K562 (cell line): ENCODE results near the gene BSN. TPM values are rescaled to one million over a fixed set of nuclear protein-coding genes. Genes with fewer than 3 reads are reported as not detected.

Source experiments
- BCLAF1 ChIP-seq, 2 experiments: fragments of 450-650 bp in 1 of 2; IDR thresholded peaks; 2 replicates each; pipeline ENCODE4 v1.6.1; 2011 to 2017; ENCODE audit warnings: low read depth in 2 of 2, antibody characterized with exemption in 1 of 2, borderline replicate concordance in 1 of 2, low read length in 1 of 2, mild to moderate bottlenecking in 1 of 2, mixed read lengths in 1 of 2; ENCODE audit not compliant: control insufficient read depth in 1 of 2
- BCOR ChIP-seq: fragments of 450-650 bp; IDR thresholded peaks from 2 replicates; pipeline ENCODE4 v1.6.1; 2016
- CBX2 ChIP-seq: fragments of 200-600 bp; sonication (generic); IDR thresholded peaks from one replicate; pipeline ENCODE4 v1.6.1; 2012; ENCODE audit warnings: mild to moderate bottlenecking, low read length, inconsistent platforms; ENCODE audit not compliant: insufficient read depth, poor library complexity, severe bottlenecking
- CTCF ChIP-seq, 3 experiments: IDR thresholded peaks in 2 of 3; conservative IDR thresholded peaks in 1 of 3; 2 replicates each; pipeline ENCODE4 v1.5.1; 2011 to 2012; ENCODE audit warnings: low read length in 3 of 3, mild to moderate bottlenecking in 3 of 3, control low read depth in 2 of 3, improper control_type of control experiment in 1 of 3, inconsistent platforms in 1 of 3, low read depth in 1 of 3, mixed read lengths in 1 of 3, moderate library complexity in 1 of 3; ENCODE audit not compliant: insufficient read depth in 2 of 3
- DPF2 ChIP-seq: fragments of 450-650 bp; IDR thresholded peaks from 2 replicates; pipeline ENCODE4 v1.6.1; 2016
- ELF2 ChIP-seq: fragments of 250-450 bp; sonication (Bioruptor Pico); IDR thresholded peaks from 2 replicates; pipeline ENCODE4 v1.5.0; 2021; ENCODE audit warnings: mild to moderate bottlenecking
- ESRRA ChIP-seq: fragments of 450-650 bp; IDR thresholded peaks from 2 replicates; pipeline ENCODE4 v1.6.1; 2014; ENCODE audit warnings: low read depth, mild to moderate bottlenecking, moderate library complexity, borderline replicate concordance
- FOXA1 ChIP-seq: fragments of 450-650 bp; IDR thresholded peaks from 2 replicates; pipeline ENCODE4 v1.6.1; 2016; ENCODE audit warnings: mild to moderate bottlenecking, borderline replicate concordance
- GTF2A2 ChIP-seq: IDR thresholded peaks from 2 replicates; pipeline ENCODE4 v1.6.1; 2016; ENCODE audit warnings: mild to moderate bottlenecking, missing genetic modification characterization, missing compliant biosample characterization
- NBN ChIP-seq: fragments of 450-650 bp; IDR thresholded peaks from 2 replicates; pipeline ENCODE4 v1.6.1; 2016; ENCODE audit warnings: low read depth, mild to moderate bottlenecking
- PHB2 ChIP-seq: fragments of 450-650 bp; IDR thresholded peaks from 2 replicates; pipeline ENCODE4 v1.6.1; 2017; ENCODE audit warnings: low read depth
- POU5F1 ChIP-seq: fragments of 150-350 bp; IDR thresholded peaks from 2 replicates; pipeline ENCODE4 v1.6.1; 2014; ENCODE audit warnings: borderline replicate concordance, low read length, low read depth, mild to moderate bottlenecking; ENCODE audit not compliant: partially characterized antibody
- PRMT5 ChIP-seq: sonication (generic); formaldehyde crosslinking; IDR thresholded peaks from 2 replicates; pipeline ENCODE4 v1.5.0; 2020; ENCODE audit warnings: missing genetic modification reagents
- PTRF ChIP-seq: fragments of 450-650 bp; IDR thresholded peaks from 2 replicates; pipeline ENCODE4 v1.6.1; 2016; ENCODE audit warnings: mild to moderate bottlenecking, missing genetic modification characterization, missing compliant biosample characterization
- SRSF9 ChIP-seq: fragments of 200-400 bp; formaldehyde crosslinking; IDR thresholded peaks from 2 replicates; pipeline ENCODE4 v1.6.1; 2017; ENCODE audit warnings: low read depth, low read length, borderline replicate concordance
- XRCC3 ChIP-seq: fragments of 450-650 bp; IDR thresholded peaks from 2 replicates; pipeline ENCODE4 v1.6.1; 2017; ENCODE audit warnings: mild to moderate bottlenecking, moderate library complexity
- ZBTB1 ChIP-seq: sonication (generic); formaldehyde crosslinking; IDR thresholded peaks from 2 replicates; pipeline ENCODE4 v1.8.1; 2023; ENCODE audit warnings: missing genetic modification reagents, low read depth, mild to moderate bottlenecking, borderline replicate concordance
- ZNF140 ChIP-seq: fragments of 250-450 bp; sonication (Bioruptor Pico); IDR thresholded peaks from 2 replicates; pipeline ENCODE4 v1.8.0; 2021; ENCODE audit warnings: moderate library complexity, mild to moderate bottlenecking, inconsistent platforms
- ZNF175 ChIP-seq: fragments of 200-800 bp; sonication (Bioruptor generic); IDR thresholded peaks from 2 replicates; pipeline ENCODE4 v1.6.1; 2016; ENCODE audit warnings: low read depth, mild to moderate bottlenecking, missing genetic modification characterization, missing compliant biosample characterization
- ZNF347 ChIP-seq: fragments of 450-650 bp; formaldehyde crosslinking; IDR thresholded peaks from 2 replicates; pipeline ENCODE4 v1.4.0; 2020; ENCODE audit warnings: low read depth, mild to moderate bottlenecking, moderate library complexity
- polyA plus RNA-seq, 8 experiments: library from polyadenylated mRNA; depleted of rRNA in 4 of 8; stranded (reverse) in 5 of 8; unstranded in 3 of 8; fragments of >200 nt; fragmentation: Nextera tagmentation in 2 of 8; fragmentation: Illumina TruSeq in 1 of 8; extraction: Ambion mirVana in 2 of 8; extraction: Trizol in 1 of 8; gene quantifications; 2 replicates each; pipeline versions ENCODE4 v1.2.1 to v1.2.3, GENCODE V29; 2011 to 2014; ENCODE audit warnings: inconsistent platforms in 1 of 8, missing spikeins in 1 of 8
- total RNA-seq, 7 experiments: library from RNA; depleted of rRNA in 6 of 7; stranded (reverse); fragments of >200 nt in 6 of 7; fragmentation: Illumina TruSeq in 2 of 7; extraction: Trizol in 2 of 7; gene quantifications; 2 replicates each; pipeline versions ENCODE4 v1.2.1 to v1.2.3, GENCODE V29; 2011 to 2021; ENCODE audit warnings: low replicate concordance in 1 of 7

Gene BSN
- total and polyA plus RNA-seq, 9 of the 15 experiments (the other 6 are each of a cell fraction or from before 2014, with no cell fraction given) = 0.03 to 1.5 (median 0.29) TPM

- TF ChIP-seq BCLAF1 (IDR thresholded peaks at IDR 0.05; ENCODE audit: borderline replicate concordance in 1 of 2, control insufficient read depth in 1 of 2, low read depth in 2 of 2, low read length in 1 of 2) (peak in 1 of 2 experiments; percentile 68; a peak in 1 of 4 replicates), ZNF175 (CRISPR knock-in tag) (no peak), NBN (peak; percentile 54), XRCC3 (no peak), PTRF (tag) (no peak), BCOR (no peak), ZNF140 (CRISPR knock-in tag) (no peak), PHB2 (no peak), POU5F1 (no peak), SRSF9 (no peak), PRMT5 (no peak), DPF2 (no peak), ZBTB1 (CRISPR knock-in tag) (no peak), CBX2 (no peak), ESRRA (peak; percentile 21; the same call in 1 of the 2 replicates), CTCF (IDR thresholded peaks at IDR 0.05 in 2 of 3, conservative IDR thresholded peaks at IDR 0.05 in 1 of 3; ENCODE audit: insufficient read depth in 2 of 3, low read depth in 1 of 3, low read length in 3 of 3) (no peak), ELF2 (no peak; the same call in 1 of the 2 replicates), ZNF347 (no peak), FOXA1 (no peak), GTF2A2 (tag) (no peak)
Measured at GRCh38 chr3:49673715-49674496, 119.6 kb downstream of the BSN start, which contains the start of gene APEH (continued).
